Measurements from ENCODE around the gene PRG2.

The PRG2 gene

GRCh38 chr11:57395905-57396623 lies 5.6 kb upstream of the PRG2 start:
- no peak for DNase-seq (ENCODE audit: low spot score)

DNA sequence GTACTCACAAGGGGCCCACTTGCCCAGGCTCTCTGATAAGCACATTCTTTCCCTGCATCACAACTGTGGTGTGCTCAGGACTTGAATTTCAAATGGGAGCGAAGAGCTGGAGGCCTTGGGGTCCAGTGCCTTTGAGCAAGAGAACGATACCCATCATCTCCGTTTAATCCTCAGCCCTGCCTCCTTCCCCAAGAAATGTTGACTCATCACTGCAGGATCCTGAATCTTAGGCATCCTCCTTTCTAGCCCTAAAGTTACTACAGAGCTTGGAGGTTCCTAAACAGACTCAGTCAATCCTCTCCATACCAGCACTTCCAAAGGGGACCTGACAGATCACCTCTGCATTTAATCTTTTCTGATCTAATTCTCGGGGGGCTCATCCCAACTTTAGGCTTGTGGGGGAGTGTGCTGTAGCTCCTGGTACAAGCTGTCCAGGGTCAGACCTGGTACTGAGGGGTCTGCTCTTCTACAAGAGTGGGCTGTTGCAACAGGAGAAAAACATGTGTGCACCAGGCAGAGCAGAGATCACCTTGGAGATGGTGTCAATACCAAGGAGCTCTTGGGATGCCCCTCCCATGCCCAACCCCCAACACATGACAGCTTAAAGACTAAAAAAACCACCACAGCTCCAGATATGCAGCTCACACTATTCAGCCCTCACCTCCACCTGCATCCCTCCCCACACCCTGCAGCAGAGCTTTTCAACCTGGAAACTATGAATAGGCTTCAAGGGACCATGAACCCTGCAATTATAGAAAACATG lies 3.9 kb upstream of the PRG2 start:
- DNase-seq (ENCODE audit: low spot score), result no peak

DNA sequence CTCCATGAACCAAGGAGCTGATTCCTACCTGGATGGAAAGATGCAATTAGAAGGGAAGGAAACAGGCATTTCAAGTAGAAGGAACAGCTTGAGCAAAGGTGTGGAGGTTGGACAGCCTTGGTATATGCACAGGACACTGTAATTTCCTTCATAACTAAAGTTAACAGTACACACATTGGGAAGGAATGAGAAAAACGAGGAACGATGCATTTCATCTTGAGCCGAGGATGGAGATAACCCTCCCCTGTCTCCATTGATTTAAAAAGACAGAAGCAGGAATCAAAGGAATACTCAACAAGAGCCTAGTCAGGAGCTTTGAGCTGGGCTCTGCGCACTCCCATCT lies 2.3 kb upstream of the PRG2 start:
- no peak for DNase-seq (ENCODE audit: low spot score)

GRCh38 chr11:57392066-57392762 lies 1.8 kb upstream of the PRG2 start:
- no peak for DNase-seq (ENCODE audit: low spot score)

GRCh38 chr11:57391539-57391938 lies 1.1 kb upstream of the PRG2 start:
- no peak for DNase-seq (ENCODE audit: low spot score)

- no peak for DNase-seq (ENCODE audit: low spot score)
Observed at GRCh38 chr11:57391111-57391510, 661 bp upstream of the PRG2 start.

DNA sequence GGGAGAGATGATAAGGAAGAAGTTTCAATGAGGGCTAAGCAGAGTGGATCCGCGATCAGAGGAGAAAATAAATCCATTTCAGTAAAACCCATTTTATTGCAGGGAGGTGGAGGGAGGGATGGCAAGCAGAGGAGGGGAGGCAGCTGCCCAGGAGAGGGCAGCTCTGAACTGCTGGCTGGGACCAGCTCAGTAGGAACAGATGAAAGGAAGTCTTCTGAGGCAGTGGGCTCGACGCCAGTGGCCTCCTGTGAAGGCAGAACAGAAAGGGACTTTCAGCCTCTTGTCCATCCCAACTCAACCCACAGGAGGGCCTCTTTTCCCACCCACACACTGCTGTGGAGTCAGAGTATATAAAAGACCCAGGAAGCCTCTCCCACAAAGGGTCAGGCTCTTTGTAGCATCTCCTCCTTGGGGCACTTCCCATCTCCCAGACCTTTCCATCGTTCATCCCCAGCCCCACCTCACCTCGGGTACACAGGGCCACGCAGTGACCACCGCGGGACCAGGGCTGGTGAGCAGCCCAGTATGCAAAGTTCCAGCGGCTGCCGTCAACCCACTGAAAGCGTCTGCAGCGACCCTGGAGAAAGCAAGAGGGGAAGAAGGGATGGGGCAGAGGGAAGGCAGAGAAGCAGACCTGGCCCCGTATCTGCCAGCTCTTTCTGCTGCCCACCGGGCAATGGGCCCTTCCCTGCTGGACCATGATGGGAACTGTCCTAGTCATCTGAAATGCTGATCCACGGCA lies 3.0 kb downstream of the PRG2 start:
- DNase-seq (ENCODE audit: low spot score), result no peak

DNA sequence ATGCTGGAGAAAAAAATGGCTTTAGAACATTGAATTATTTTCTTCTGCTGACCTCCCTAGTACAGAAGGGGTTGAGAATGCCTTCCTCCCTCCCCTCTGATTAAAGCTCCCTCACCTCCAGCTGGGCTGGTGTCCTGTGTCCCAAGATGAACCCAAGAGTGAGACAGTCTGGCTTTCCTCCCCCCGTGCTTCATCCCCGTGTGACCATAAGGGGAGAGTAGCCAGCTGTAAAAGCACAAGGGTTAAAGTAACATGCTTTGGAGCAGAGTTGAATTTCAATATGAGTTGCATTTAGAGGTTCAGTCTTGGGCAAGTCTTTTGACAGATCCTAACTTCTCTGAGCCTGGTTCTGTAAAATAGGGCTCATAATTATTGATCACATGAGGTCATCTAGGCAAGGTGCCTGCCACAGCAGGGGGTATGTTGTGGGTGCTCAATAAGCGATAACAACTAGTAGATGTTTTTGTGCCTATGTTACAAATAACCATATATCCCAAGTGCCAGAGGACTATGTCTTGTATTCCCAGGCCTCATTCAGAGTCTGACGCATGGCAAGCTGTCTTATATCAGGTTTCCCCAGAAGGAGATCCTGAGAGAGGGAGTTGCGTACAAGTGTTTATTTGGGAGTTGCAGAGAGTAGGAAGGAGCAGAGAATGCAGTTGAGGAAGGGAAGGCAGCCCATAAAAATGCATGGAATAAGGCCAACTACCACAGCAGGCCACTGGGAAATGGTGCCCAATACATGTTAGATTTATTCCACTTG lies 4.1 kb downstream of the PRG2 start:
- no peak for DNase-seq (ENCODE audit: low spot score)

- DNase-seq (ENCODE audit: low spot score), result no peak
Observed at GRCh38 chr11:57380975-57381374, 9.5 kb downstream of the PRG2 start, which contains the start of gene PRG3. PRG3 (minus strand) TSS chr11:57381150; CDS start chr11:57380708, 442 bp downstream.

- no peak for DNase-seq (ENCODE audit: low spot score)
Observed at GRCh38 chr11:57379732-57380131, 10.7 kb downstream of the PRG2 start.

- no peak for DNase-seq (ENCODE audit: low spot score)
Observed at GRCh38 chr11:57378186-57378585, 12.3 kb downstream of the PRG2 start.

DNA sequence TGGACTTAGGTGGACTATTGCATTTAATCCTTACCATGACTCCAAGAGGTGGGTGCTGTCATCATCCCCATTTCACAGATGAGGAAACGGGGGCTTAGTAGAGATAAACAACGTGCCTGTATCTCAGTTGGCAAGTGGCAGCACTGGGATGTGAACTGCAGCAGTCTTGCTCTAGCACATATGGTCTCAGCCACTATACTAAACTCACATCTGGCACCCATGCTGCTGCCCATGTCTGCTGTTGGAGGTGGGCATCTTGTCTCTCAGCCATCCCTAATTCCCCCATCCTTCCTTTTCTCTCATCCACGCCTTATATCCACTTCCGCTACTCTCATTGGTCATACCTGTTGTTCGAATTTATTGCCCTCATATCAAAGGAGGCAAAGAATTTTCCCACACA lies 13.3 kb downstream of the PRG2 start:
- DNase-seq (ENCODE audit: low spot score), result no peak

- DNase-seq (ENCODE audit: low spot score), result no peak
Observed at GRCh38 chr11:57376095-57377090, 14.1 kb downstream of the PRG2 start.

DNA sequence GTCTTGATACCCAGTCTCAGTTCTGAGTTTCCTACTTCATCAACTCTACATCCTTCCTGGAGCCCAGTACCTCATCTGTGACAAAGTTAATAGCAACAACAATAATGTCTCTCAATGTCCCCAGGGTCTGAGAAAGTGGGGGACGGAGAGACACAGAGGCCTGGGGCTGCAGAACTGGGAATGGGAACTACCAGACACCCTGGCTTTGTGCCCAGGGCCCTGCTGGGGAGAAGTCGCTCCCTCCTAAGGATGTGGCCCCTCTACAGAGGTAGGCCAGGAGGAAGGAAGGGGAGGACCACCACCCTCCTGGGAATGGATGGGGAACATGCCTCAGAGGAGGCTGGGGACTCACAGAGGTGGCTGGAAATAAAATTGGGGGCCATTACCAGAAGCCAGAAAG lies 15.0 kb downstream of the PRG2 start:
- DNase-seq (ENCODE audit: low spot score), result no peak

GRCh38 chr11:57374966-57375365 lies 15.5 kb downstream of the PRG2 start:
- no peak for DNase-seq (ENCODE audit: low spot score)

DNA sequence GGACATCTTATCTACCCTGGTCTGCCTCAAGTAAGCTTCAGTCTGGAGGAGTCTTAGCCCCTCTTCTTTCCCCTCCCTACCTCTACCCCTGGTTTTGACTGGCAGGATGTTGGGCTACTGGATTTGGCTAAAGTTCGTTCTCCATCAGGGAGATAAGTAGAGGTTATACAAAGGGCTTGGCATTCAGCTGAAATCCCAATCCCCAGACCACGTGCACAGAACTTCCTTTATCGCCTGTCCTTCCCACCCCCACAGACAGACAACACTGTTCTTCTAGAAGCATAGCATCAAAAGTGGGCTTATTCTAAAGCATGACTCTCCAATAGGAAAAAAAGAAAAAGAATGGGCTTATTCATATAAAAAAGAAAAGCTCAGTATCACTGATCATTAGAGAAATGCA lies 17.3 kb downstream of the PRG2 start:
- no peak for DNase-seq (ENCODE audit: low spot score)

DNA sequence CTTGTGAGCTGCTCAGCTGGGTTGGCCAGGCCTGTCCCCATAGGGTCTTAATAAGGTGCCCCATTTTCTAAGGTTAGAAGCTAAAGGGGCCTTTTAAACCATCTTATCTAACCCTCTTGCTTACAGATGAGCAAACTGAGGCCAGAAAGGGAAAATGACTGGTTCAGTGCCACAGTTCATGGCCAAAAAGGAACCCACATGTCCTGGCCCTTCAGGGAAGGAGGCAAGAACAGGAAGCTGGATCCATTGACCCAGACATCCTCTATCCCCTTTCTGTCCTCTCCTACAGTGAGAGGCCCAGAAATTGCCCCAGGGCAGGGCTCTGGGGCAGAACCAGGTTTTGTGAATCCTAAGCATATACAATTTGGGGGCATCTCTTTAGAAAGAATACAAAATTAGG lies 19.5 kb downstream of the PRG2 start:
- no peak for DNase-seq (ENCODE audit: low spot score)

- DNase-seq (ENCODE audit: low spot score), result no peak
Observed at GRCh38 chr11:57370251-57370650, 20.2 kb downstream of the PRG2 start.

GRCh38 chr11:57368845-57369232 lies 21.6 kb downstream of the PRG2 start:
- DNase-seq (ENCODE audit: low spot score), result no peak

DNA sequence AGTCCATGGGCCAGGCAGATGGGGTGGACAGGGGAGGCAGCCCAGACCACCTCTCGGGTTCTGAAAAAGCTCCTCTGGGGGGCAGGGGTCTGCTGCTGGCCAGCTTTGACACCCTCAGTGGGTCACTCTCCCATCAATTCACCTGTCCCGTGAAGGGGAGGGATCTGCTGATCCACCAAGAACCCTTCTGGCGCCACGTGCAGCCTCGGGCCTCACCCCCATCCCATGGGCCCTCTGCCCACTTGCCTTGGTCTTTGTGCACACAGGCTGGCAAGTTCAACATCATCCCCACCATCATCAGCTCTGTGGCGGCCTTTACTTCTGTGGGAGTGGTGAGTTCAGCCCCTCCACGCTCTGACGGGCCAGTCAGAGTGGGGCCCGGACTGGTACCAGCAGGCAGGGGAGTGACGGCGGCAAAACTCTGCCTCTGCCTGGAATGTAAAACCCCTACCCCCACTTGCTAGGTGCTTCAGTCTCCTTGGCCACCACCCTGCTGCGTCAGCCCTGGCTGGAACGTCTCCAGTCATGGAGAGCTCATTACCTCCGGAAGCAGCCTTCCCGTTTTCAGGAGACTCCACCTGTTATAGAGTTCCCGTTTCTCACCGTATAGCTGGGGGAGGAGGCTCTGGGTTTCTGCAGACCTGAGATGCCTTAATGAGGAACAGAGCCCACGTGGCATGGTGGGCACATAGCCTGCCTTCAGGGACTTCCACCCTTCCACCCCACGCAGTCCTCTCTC lies 22.2 kb downstream of the PRG2 start:
- no peak for DNase-seq (ENCODE audit: low spot score)
